ENCODE measurements around the gene PAEP.

- TF ChIP-seq, protein P1, sequence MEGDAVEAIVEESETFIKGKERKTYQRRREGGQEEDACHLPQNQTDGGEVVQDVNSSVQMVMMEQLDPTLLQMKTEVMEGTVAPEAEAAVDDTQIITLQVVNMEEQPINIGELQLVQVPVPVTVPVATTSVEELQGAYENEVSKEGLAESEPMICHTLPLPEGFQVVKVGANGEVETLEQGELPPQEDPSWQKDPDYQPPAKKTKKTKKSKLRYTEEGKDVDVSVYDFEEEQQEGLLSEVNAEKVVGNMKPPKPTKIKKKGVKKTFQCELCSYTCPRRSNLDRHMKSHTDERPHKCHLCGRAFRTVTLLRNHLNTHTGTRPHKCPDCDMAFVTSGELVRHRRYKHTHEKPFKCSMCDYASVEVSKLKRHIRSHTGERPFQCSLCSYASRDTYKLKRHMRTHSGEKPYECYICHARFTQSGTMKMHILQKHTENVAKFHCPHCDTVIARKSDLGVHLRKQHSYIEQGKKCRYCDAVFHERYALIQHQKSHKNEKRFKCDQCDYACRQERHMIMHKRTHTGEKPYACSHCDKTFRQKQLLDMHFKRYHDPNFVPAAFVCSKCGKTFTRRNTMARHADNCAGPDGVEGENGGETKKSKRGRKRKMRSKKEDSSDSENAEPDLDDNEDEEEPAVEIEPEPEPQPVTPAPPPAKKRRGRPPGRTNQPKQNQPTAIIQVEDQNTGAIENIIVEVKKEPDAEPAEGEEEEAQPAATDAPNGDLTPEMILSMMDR (IDR thresholded peaks at IDR 0.05) = no peak
- TF ChIP-seq POLR2A (IDR thresholded peaks at IDR 0.05) = no peak
Measured at GRCh38 chr9:135554718-135555117, 6.8 kb upstream of the PAEP start.

All from prostate gland (tissue), 2 donors.